SIG-M5 (cell line): Measurements from ENCODE around the gene LRMDA.

ENCODE experiments used
- DNase-seq: peaks from one replicate; lab custom pipeline; 2025; lab: John Stamatoyannopoulos, UW

Gene LRMDA

DNA sequence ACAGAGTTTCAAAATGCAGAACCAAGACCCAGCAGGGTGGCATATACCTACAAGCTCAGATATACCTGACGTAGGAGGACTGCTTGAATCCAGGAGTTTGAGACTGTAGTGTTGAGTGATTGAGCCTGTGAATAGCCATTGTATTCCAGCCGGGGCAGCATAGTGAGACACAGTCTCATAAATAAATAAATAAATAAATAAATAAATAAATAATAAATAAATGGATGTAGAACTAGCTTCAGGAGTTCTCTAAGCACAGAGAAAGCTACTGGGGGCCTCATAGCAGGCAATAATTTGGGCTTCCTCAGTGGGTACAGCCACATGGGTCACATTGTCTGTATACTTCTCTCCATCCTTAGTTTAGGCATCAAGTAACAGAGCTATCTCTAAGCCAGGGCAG, 906.8 kb downstream of the LRMDA start:
- no peak for DNase-seq

DNA sequence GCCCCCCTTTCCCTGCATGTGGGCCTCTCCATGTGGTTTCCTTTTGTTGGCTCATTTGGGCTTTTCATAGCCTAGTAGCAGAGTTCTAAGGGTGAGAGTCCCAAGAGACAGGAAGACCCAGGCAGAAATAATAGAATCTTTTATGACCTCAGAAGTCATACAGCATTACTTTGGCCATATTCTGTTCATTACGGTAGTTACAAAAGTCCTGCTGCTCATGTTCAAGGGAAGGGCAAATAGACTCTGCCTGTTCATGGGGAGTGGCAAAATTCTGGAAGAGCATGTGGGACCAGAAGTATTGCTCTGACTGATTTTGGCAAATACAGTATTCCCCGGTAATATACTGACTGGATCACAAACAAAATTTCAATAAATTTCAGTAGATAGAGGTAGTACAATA, 910.3 kb downstream of the LRMDA start:
- DNase-seq = no peak

DNA sequence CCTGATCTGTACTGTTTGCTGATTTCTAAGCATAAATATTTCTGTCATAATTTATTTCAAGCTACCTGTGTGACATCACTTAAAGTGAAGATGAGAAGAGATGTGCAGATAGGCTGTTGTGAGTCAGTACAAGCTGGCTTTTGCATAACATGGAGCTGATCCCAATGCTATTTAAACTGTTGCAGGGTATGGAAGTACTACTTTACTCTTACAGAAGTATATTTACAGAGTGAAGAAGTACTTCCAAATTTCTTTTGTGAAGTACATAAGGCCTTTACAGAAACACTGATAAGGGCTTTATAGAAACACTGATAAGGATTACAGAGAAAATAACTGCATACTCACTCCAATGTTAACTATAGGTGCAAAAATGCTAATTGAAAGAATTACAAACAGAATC, 911.6 kb downstream of the LRMDA start:
- no peak for DNase-seq

DNA sequence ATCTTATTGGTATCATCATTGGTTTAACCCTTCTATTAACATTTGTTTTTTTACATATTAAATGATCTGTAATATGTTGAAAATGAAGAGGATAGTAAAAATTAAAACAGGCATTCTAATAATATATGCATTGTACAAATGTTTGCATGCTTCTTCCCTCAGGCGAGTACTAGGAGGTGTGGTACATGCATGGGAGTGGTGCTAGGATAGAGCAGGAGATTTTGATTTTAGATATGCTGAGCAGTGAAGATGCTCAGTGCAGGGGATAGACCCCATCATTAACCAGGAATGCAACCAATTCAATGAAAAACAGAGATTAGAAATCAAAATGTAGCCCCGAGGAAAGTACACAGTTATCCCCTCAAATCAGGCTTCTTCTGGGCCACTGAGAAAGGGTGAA, 916.4 kb downstream of the LRMDA start:
- no peak for DNase-seq

DNA sequence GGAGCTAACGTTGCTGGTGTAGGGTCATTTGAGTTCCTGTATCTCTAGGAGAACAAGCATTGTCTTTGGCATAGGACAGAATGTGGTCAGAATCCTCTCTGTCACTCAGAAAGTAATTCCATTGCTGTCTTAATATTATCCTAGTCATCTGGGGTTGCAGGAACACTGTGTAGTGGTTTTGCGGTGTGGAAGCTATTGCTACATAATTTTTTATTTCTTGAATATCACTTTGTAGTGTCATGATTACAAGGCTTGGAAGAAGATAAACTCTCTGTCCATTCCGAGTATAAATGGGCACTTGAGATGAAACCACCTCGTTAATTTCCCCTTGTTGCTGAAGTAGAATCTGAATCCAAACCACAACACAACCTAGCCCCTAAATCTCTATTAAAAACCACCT, 919.2 kb downstream of the LRMDA start:
- DNase-seq = no peak

DNA sequence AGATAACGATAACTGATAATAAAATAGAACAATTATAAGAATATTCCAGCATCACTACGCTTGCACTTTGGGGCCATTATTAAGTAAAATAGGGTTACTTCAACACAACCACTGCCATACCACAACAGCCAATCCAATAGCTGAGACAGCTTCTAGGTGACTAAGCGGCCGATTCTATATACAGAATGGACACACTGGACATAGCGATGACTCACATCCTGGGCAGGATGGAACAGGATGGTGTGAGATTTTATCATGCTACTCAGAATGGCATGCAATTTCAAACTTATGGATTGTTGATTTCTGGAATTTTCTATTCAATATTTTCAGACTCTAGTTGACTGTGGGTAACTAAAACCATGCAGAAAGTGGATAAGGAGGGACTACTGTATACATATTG, 920.9 kb downstream of the LRMDA start:
- DNase-seq = no peak

DNA sequence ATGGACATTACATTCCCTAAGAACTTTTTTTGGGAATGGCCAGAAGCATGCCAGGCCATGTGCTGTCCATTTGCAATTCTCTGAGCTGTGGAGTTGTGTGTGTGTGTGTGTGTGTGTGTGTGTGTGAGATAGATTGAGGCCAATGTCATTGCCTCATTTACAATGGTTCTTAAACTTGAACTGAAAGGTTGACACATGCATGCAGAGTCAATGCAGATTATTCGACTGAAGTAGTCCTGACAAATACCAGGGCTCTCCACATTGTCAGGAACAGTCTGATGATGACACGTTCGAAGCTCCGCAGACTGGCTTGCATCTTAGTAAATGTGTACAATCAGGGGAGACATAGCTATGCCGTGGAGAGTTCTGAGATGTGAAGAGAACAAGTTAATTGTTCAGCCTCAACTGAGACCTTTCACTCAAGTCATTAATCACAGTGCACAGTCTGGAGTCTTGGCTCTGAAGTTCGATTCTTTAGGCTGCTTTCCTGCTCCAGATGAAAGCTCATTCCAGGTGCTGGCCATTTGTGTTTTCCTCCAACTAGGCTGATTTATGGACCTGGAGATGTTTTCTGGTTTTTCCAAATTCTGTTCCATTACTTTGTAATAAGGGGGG, 921.9 kb downstream of the LRMDA start:
- DNase-seq = no peak

DNA sequence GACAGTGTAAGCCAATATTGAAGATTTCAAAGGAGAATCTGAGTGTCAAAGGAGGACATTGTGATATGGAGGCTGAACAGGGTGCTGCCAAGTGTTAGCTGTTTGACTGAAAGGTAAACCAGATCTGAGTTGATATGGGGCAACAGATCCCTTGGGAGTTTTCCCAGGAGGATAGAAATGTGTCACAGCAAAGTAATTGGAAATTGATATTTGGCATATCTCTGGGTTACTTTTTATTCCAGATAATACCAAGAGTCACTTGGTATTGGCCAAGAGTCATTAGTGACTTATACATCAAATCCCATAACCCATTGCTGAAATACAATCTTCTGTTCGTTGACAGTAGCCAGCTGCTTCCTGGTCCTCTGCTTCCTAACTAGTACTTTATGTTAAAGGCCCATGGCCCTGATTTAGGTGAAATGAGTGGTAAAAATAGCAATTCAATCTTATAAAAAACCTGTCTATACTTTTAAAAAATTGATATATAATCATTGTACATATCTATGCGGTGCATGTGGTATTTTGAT, 922.9 kb downstream of the LRMDA start:
- DNase-seq = no peak

DNA sequence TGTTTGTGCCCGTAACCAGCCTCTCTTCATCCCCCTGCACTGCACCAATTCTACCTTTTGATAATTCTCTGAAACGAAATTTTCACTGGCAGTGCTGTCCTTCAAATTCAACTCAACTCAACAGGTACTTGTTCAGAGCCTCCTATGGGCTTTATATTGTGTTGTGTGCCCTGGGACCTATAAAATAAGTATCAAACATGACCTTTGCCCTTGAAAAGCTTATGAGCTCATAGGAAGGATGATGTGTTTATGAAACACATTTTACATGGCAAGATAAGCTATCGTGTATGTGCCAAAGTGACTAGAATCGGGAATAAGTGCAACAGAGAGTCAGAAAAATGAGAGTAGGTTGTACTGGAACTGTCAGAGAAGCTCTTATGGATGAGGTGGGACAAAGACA, 923.5 kb downstream of the LRMDA start:
- DNase-seq = no peak

DNA sequence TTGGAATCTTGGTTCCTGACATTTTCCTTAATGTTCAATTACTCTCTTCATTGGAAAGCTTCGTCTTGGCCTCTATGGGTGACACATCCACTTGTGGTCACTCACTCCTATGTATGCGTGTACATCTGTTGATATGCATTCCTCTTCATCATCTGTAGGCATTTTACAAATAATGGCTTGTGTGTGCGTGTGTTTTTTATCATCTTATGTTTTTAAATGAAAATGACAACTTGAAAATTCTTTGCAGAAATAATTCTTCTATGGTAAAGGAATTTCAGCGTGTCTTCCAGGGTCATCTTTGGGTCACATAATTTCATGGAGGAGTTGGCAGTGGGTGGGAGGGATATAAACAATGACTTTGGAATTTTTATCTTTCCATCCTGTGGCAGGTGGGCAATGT, 925.1 kb downstream of the LRMDA start:
- DNase-seq = no peak

DNA sequence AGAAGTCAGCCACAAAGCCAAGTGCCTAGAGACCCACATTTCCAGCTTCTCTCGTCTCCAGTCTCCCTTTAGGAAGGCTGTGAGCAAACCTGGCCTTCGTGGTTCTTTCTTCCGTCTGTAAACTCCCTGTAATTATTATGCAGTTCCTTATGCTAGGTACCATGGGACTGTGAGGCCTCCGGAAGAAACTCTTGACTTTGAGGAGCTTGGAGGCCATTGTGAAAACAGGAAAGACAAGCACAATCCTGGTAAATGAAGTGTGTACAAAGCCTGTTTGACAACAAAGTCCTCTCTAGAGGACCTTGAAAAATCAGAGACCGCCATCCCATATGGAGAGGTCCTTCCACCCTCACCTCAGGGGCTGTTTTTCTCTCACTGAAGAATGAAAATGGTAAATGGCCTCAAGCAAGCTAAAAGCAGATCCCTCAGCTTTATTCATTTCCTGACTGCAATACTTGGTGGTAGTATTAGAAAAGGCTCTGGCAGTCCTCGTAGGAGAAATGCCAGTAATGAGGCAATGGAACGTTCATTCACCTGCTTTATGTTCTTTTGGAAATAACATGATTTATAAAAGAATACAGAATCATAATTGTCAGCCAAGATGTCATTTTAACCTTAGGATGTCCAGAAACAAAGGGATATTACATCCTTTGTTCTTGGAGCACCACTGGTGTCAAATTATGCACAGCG, 926.4 kb downstream of the LRMDA start:
- DNase-seq = no peak

DNA sequence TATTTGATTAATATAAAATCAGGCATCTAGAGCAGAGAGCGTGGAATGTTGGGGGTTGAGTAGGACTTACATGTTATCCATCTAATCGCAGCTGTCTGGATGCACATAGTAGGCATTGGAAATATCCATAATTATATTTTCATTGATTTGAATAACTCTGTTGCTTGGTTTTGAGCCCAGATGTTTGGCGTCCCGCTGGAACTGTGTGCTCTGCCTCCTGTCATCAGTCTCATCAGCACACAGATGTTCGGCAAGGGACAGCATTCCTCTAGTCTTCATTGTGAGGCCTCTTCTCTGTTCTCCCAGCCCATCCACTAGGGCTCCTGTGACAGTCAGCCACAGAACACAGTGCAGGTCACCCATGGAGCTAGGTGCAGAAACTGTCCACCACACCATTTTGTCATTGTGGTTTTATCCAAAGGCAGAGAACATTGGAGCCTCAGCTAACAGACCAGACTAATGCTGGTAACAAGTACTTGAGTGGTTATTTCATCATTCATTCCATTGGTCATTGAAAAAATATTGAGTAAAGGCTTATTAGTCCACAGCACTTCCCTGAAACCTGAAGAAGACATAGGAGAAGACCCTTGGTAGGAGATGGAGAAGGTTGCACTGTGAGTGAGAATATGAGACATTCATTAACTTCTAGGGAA, 927.4 kb downstream of the LRMDA start:
- DNase-seq = no peak

DNA sequence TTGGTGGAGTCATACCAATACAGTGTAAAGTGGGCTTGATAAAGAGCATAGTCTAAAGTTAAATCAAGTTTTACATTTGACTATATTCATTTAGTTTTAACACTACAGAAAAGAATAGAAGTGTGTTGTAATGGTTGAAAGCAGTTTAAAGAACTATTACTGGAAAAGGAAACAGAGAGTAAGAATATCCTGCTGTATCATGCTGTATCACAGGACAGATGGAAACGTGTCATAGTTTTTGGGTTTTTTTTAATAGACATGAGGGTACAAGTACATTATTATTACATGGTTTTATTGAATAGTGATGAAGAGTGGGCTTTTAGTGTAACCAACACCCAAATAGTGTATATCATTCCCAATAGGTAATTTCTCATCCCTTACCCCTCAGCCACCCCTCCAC, 944.3 kb downstream of the LRMDA start:
- no peak for DNase-seq

DNA sequence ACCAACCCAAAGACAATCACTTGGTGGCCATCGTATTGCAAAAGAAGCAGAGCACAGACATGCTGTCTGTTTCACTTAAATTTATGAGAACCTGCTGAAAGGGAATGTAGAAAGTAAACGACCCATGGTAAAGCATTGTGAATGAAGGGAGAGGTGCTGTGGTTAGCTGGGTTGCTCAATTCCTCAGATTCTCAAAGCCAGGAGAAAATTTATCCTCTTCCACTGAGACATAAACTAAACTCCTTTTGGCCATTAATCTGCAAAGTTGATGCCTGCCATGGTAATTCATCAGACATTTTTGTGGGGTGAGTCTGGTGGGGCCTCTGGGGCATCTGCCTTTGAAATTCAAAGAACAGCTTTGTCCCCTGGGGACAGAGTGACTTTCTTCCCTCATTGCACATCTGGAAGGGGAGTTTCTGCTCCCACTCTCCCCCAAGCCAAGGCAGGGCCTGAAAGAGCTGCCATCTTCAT, 951.0 kb downstream of the LRMDA start:
- no peak for DNase-seq

DNA sequence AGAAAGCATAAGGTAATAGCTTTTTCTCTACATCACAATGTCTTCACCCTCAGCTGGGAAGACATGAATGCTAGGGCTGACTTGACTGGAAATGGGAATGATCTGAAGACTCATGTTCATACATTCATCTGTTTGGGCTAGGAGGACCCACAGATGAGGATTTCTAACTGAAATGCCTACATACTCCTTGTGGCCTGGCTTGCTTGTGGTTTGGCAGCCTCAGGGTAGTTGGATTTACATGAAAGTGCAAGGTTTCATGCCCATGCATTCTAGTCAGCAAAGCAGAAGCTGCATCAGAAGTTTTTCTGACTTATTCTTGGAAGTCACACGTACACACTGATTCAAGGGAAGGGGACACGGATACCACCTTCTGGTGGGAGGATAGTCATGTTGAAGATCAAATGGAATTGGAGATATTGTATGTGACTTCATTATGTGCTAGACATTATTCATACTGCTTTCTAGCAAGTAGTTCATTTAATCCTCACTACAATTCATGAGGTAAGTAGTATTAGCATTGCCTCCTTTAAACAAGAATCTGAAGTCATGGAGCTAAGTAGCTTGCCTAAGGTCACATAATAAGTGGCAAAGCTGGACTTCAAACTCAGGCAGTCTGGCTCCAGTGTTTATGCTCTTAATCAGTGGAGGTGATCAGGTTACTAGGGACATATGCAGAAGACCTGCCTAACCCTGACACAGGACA, 957.0 kb downstream of the LRMDA start:
- no peak for DNase-seq

DNA sequence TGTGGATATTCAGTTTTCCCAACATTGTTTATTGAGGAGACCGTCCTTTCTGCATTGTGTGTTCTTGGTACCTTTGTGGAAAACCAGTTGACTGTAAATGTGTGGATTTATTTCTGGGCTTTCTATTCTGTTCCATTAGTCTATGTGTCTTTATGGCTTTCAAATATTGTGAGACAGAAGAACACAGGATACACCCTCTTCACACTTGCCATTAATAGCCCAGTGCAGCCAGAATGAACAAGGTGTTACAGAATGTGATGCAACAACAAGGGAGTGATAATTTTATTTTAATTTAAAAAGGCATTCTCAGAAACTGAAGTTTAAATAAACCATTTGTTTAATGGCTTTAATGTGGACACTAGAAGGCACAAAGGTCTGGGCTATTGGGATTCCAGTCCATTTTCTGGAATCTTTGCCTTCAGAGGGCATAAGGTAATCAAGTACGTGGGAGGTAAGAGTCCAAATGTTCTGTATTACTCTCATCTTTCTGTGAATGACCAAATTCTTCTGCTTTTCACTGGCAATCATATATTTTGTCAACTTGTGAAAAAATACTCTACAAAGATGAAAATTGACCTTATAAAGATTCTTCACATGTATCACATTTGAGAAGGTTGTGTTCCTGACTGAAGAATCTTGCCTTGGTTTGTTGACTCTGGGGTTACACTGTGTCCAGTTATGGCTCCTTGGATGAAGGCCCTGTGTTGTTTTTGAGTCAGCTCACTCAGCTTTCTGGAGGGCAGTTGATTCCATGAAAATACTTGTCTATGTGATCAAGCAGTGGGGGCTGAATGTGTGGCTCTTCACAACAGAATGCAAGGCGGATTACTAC, 962.7 kb downstream of the LRMDA start:
- no peak for DNase-seq

DNA sequence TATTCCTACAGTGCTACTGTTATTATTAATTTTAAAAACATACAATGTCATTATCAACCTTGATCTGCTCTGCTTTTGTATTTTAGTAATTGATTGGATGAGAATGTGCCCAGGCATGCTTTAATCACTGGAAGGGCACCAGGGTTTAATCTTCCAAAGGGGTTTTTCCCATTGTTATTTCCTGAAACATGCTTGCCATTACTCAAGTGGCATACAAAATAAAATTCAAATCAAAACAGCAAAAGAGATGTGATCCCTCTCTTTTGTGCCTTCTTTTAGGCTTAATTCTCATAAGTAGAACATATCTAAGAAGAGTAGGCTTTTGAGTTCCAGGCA, 963.3 kb downstream of the LRMDA start:
- DNase-seq = no peak

DNA sequence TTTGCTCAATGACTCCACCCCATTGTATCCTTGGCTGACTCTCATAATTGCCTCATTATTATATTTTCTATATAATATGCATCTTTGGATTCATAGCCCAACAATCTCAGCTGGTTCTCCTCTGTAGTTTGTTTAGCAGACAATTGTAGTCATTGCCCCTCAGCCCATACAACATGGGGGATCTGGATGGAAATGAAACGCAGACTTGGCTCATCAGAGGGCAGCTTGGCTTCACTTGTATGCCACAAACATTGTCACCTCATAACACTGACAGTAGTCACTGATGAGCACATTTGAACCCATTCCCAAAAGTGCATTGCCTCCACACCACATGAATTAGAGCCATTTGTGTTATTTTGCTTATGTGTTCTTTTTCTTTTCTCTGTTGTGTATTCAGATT, 963.8 kb downstream of the LRMDA start:
- no peak for DNase-seq

DNA sequence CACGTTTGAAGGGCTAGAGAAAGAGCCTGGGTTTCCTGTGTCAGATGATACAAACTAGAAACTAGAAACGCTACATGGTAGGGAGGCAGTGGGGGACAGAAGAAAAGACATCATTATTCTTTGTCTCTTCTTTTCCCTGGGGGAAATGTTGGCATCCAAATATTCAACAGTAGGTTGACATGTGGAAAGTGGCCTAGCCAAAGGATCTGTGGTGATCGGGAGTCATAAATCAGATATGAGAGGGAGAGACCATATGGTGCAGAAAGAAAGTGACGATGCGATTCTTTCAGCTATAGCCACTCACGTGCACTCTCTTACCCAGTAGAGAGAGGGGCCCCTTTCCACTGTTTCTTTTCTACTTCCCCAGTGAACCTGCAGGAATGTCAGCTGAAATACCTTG, 964.7 kb downstream of the LRMDA start:
- no peak for DNase-seq

DNA sequence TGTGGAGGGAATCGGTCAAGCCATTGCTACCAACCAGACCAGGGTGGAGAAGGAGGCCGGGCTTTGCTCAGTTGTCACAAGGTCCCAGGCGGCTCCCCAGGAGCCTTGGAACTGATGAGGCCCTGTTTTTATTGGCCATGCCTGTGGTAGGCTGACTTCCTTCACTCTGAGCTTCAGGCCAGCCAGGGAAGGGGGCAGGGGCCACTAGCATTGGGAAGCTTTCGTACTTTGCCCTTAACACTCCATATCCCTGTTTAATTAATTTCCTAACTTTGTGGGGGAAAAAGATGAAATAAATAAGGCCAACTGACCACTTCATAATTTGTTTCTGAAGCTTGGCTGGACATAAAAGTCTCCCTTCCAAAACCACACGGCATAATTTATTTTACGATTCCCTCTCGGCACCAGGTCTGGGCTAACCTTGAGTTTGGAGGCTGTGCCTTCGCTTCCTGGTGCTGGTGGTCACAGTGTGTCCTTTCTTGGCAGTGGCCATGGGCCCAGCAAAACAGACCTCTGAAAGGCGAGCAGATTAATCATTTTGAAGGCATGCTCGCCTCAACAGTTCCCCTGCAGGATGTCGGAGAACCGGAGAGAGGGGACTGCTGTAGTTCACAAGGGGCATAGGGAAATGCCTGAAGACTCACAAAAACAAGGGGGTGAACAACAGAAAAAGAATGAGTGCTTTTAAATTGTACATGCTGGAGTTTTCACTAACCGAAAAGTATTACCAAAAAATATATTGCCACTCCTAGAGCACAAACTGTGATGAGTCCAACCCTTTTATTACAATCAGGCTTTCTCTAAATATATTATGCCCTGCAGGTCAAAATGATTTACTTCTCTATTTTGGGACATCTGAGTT, 966.0 kb downstream of the LRMDA start:
- DNase-seq = no peak
